Skin epidermis (tissue), 12 donors: ENCODE data around the gene ZYX.

Experiments
- H3K27ac ChIP-seq, 21 experiments: fragments of 200-600 bp; sonication (generic) in 11 of 21; one replicate each; pipeline ENCODE4 v1.5.0; 2020; ENCODE audit warnings: mild to moderate bottlenecking in 3 of 21, inconsistent platforms in 2 of 21, moderate library complexity in 2 of 21
- H3K4me3 ChIP-seq, 7 experiments: fragments of 200-600 bp; sonication (generic) in 2 of 7; one replicate each; pipeline ENCODE4 v1.5.0; 2020; ENCODE audit warnings: inconsistent platforms in 2 of 7, mild to moderate bottlenecking in 2 of 7, moderate library complexity in 1 of 7

The ZYX gene

GRCh38 chr7:143434660-143435059 is 53.5 kb downstream of the ZYX start:
- no peak overlapping the region for H3K4me3 ChIP-seq

GRCh38 chr7:143435266-143435665 is 54.1 kb downstream of the ZYX start:
- H3K4me3 ChIP-seq, result no peak overlapping the region
- H3K27ac ChIP-seq, result peak overlapping the region in 17 of 21 experiments; percentile 8 to 79 (median 54)

More at GRCh38 chr7:143434660-143435059, 53.5 kb downstream of the ZYX start:
- peak overlapping the region in 15 of 21 experiments; percentile 17 to 79 (median 56) for H3K27ac ChIP-seq

- Histone ChIP-seq H3K4me3 (no peak overlapping the region), H3K27ac (peak overlapping the region in 1 of 21 experiments; percentile 75)
Measured at GRCh38 chr7:143436325-143436946, 55.3 kb downstream of the ZYX start.

- no peak overlapping the region for H3K4me3 ChIP-seq
- H3K27ac ChIP-seq, result no peak overlapping the region
Measured at GRCh38 chr7:143437578-143437977, 56.4 kb downstream of the ZYX start.

- H3K4me3 ChIP-seq, result no peak overlapping the region
- H3K27ac ChIP-seq, result no peak overlapping the region
Measured at GRCh38 chr7:143439866-143440265, 58.7 kb downstream of the ZYX start.
